H1 (cell line): ENCODE data around the gene ABL1. TPM values are rescaled to one million over a fixed set of nuclear protein-coding genes. Genes with fewer than 3 reads are reported as not detected.

Experiments used
- CTCF ChIA-PET: fragments of 300-600 bp; sonication (Branson Sonifier 250); formaldehyde crosslinking; loops from one replicate; lab custom pipeline; 2021; ENCODE audit not compliant: partially characterized antibody; lab: Charles Lee
- POLR2A ChIA-PET: fragments of 300-600 bp; sonication (Branson Sonifier 250); formaldehyde crosslinking; loops from one replicate; lab custom pipeline; 2021; ENCODE audit warnings: inconsistent platforms; ENCODE audit not compliant: partially characterized antibody; lab: Charles Lee
- DNase-seq, 2 experiments: peaks; one replicate each; pipeline versions ENCODE4 v3.0.0 to v3.0.0-alpha.2; 2010 to 2022; ENCODE audit warnings: low spot score in 2 of 2, low read depth in 1 of 2, mixed read lengths in 1 of 2
- FAIRE-seq: peaks from 2 replicates; lab custom pipeline; 2011; peaks lifted over from hg19 to GRCh38; lab: Jason Lieb, UNC
- H2AFZ ChIP-seq: 2 replicates; pipeline ENCODE4 v1.8.1; 2012; ENCODE audit warnings: low read length, inconsistent platforms
- H2AK5ac ChIP-seq: 2 replicates; pipeline ENCODE4 v1.6.1; 2013; ENCODE audit warnings: low read depth, low read length
- H2BK120ac ChIP-seq: replicated peaks from 2 replicates; pipeline ENCODE3; 2013; ENCODE audit warnings: low read depth, low read length, inconsistent platforms
- H2BK12ac ChIP-seq: 2 replicates; pipeline ENCODE4 v1.6.1; 2013; ENCODE audit warnings: low read depth, low read length
- H2BK15ac ChIP-seq: 2 replicates; pipeline ENCODE4 v1.6.1; 2013; ENCODE audit warnings: low read length
- H2BK20ac ChIP-seq: 2 replicates; pipeline ENCODE4 v1.6.1; 2013; ENCODE audit warnings: low read length
- H2BK5ac ChIP-seq: 2 replicates; pipeline ENCODE4 v1.6.1; 2013; ENCODE audit warnings: low read depth, low read length
- H3K14ac ChIP-seq: 2 replicates; pipeline ENCODE4 v1.6.1; 2013; ENCODE audit warnings: inconsistent platforms; ENCODE audit not compliant: insufficient read length
- H3K18ac ChIP-seq: 2 replicates; pipeline ENCODE4 v1.6.1; 2013; ENCODE audit warnings: low read length; ENCODE audit errors: extremely low read depth
- H3K23ac ChIP-seq: 2 replicates; pipeline ENCODE4 v1.6.1; 2013; ENCODE audit warnings: inconsistent platforms; ENCODE audit not compliant: insufficient read length
- H3K23me2 ChIP-seq: 2 replicates; pipeline ENCODE4 v1.6.1; 2013; ENCODE audit warnings: low read depth, low read length
- H3K27ac ChIP-seq: 2 replicates; pipeline ENCODE4 v1.6.1; 2011; ENCODE audit warnings: low read depth, low read length, inconsistent platforms
- H3K27me3 ChIP-seq, 4 experiments: replicated peaks in 1 of 4; 1 replicate in 1 of 4; 2 replicates in 3 of 4; pipeline versions ENCODE4 v1.6.1 to v1.8.1; 2011 to 2013; ENCODE audit warnings: low read length in 3 of 4, mild to moderate bottlenecking in 3 of 4, inconsistent platforms in 2 of 4, mixed read lengths in 2 of 4, moderate library complexity in 1 of 4; ENCODE audit not compliant: control insufficient read depth in 3 of 4, insufficient read depth in 3 of 4; ENCODE audit errors: extremely low read depth in 1 of 4
- H3K36me3 ChIP-seq, 4 experiments: 2 replicates each; pipeline versions ENCODE4 v1.6.1 to v1.8.1; 2011 to 2013; ENCODE audit warnings: mild to moderate bottlenecking in 4 of 4, low read length in 3 of 4, moderate library complexity in 2 of 4, control low read depth in 1 of 4, inconsistent platforms in 1 of 4; ENCODE audit not compliant: insufficient read depth in 4 of 4, control insufficient read depth in 2 of 4
- H3K4ac ChIP-seq: replicated peaks from 2 replicates; pipeline ENCODE3; 2013; ENCODE audit warnings: low read length, low read depth, mixed read lengths, inconsistent platforms; ENCODE audit not compliant: insufficient read length
- H3K4me1 ChIP-seq, 4 experiments: replicated peaks in 1 of 4; 1 replicate in 1 of 4; 2 replicates in 3 of 4; pipeline versions ENCODE4 v1.6.1 to v1.8.1; 2011 to 2013; ENCODE audit warnings: low read length in 3 of 4, inconsistent platforms in 2 of 4, mixed read lengths in 1 of 4; ENCODE audit not compliant: insufficient read depth in 4 of 4, control insufficient read depth in 3 of 4
- H3K4me2 ChIP-seq, 2 experiments: 2 replicates each; pipeline versions ENCODE4 v1.6.1 to v1.8.1; 2011 to 2013; ENCODE audit warnings: low read depth in 2 of 2, low read length in 2 of 2, control low read depth in 1 of 2, inconsistent platforms in 1 of 2, mild to moderate bottlenecking in 1 of 2; ENCODE audit not compliant: insufficient read depth in 1 of 2
- H3K4me3 ChIP-seq, 4 experiments: fragments of 200-600, 300-600 bp in 1 of 4; sonication (generic), shearing (Covaris generic), sonication (Bioruptor Twin) in 1 of 4; 2 replicates each; pipeline versions ENCODE4 v1.5.1 to v1.8.1; 2011 to 2016; ENCODE audit warnings: low read length in 4 of 4, low read depth in 3 of 4, control low read depth in 2 of 4, inconsistent platforms in 2 of 4, mild to moderate bottlenecking in 2 of 4, mixed read lengths in 1 of 4, moderate library complexity in 1 of 4; ENCODE audit not compliant: insufficient read depth in 2 of 4; ENCODE audit errors: extremely low read depth in 1 of 4
- H3K56ac ChIP-seq: replicated peaks from 2 replicates; pipeline ENCODE3; 2013; ENCODE audit warnings: low read depth, mild to moderate bottlenecking, mixed read lengths, low read length, inconsistent platforms; ENCODE audit not compliant: insufficient read length
- H3K79me1 ChIP-seq: 2 replicates; pipeline ENCODE4 v1.6.1; 2013; ENCODE audit warnings: low read depth, low read length, control low read depth
- H3K79me2 ChIP-seq, 2 experiments: 2 replicates each; pipeline versions ENCODE4 v1.6.1 to v1.8.1; 2012 to 2013; ENCODE audit warnings: low read length in 2 of 2, mild to moderate bottlenecking in 2 of 2, inconsistent platforms in 1 of 2; ENCODE audit not compliant: insufficient read depth in 2 of 2, control insufficient read depth in 1 of 2
- H3K9ac ChIP-seq, 4 experiments: replicated peaks in 1 of 4; 1 replicate in 1 of 4; 2 replicates in 3 of 4; pipeline versions ENCODE4 v1.6.1 to v1.8.1; 2011 to 2013; ENCODE audit warnings: low read depth in 3 of 4, low read length in 3 of 4, control low read depth in 2 of 4, mild to moderate bottlenecking in 2 of 4, moderate library complexity in 2 of 4, inconsistent platforms in 1 of 4; ENCODE audit errors: extremely low read depth in 1 of 4
- H3K9me3 ChIP-seq, 2 experiments: 2 replicates each; pipeline versions ENCODE4 v1.6.1 to v1.8.1; 2012 to 2013; ENCODE audit warnings: mild to moderate bottlenecking in 2 of 2, moderate library complexity in 2 of 2, control low read depth in 1 of 2, inconsistent platforms in 1 of 2, low read depth in 1 of 2, low read length in 1 of 2, mixed read lengths in 1 of 2; ENCODE audit not compliant: insufficient read depth in 2 of 2
- H4K20me1 ChIP-seq, 2 experiments: replicated peaks in 1 of 2; 2 replicates each; pipeline versions ENCODE3 to v1.8.1; 2011 to 2013; ENCODE audit warnings: inconsistent platforms in 2 of 2, low read length in 2 of 2, mild to moderate bottlenecking in 1 of 2; ENCODE audit not compliant: insufficient read depth in 2 of 2, control insufficient read depth in 1 of 2
- H4K5ac ChIP-seq: 2 replicates; pipeline ENCODE4 v1.6.1; 2013; ENCODE audit warnings: low read length, low read depth, mixed read lengths, inconsistent platforms; ENCODE audit not compliant: insufficient read length
- H4K8ac ChIP-seq: 2 replicates; pipeline ENCODE4 v1.8.0; 2013; ENCODE audit warnings: mild to moderate bottlenecking, moderate library complexity, low read length, inconsistent platforms; ENCODE audit not compliant: insufficient read depth; ENCODE audit errors: extremely low read depth
- H4K91ac ChIP-seq: replicated peaks from 2 replicates; pipeline ENCODE3; 2013; ENCODE audit warnings: low read length, mixed read lengths, inconsistent platforms; ENCODE audit not compliant: insufficient read length
- ASH2L ChIP-seq: fragments of 200-600, 300-600 bp; sonication (generic); IDR thresholded peaks from one replicate; pipeline ENCODE4 v1.7.1; 2017; ENCODE audit warnings: low read length
- CBX5 ChIP-seq: fragments of 300-800, 300-1000 bp; sonication (generic); IDR thresholded peaks from 2 replicates; pipeline ENCODE4 v1.7.1; 2016; ENCODE audit warnings: antibody characterized with exemption, low read length, low read depth
- FOSL1 ChIP-seq: IDR thresholded peaks from 2 replicates; pipeline ENCODE4 v1.6.1; 2011; ENCODE audit warnings: mild to moderate bottlenecking, low read depth, low read length, moderate library complexity; ENCODE audit not compliant: insufficient read depth
- KDM4A ChIP-seq: IDR thresholded peaks from one replicate; pipeline ENCODE4 v1.7.1; 2012; ENCODE audit warnings: low read depth, mild to moderate bottlenecking, moderate library complexity, low read length, inconsistent platforms; ENCODE audit not compliant: severe bottlenecking
- POU5F1 ChIP-seq: IDR thresholded peaks from 2 replicates; pipeline ENCODE4 v1.6.1; 2011; ENCODE audit warnings: low read depth, mild to moderate bottlenecking, low read length, moderate library complexity
- SAP30 ChIP-seq: fragments of 300-600 bp; sonication (generic); IDR thresholded peaks from 2 replicates; pipeline ENCODE4 v1.7.1; 2012; ENCODE audit warnings: low read length, moderate library complexity, mild to moderate bottlenecking, inconsistent platforms; ENCODE audit not compliant: insufficient read depth, insufficient replicate concordance
- SIRT6 ChIP-seq: IDR thresholded peaks from one replicate; pipeline ENCODE4 v1.7.1; 2012; ENCODE audit warnings: low read length, inconsistent platforms
- SIX5 ChIP-seq: IDR thresholded peaks from 2 replicates; pipeline ENCODE4 v1.6.1; 2011; ENCODE audit warnings: mild to moderate bottlenecking, low read depth, low read length
- SRF ChIP-seq: IDR thresholded peaks from 2 replicates; pipeline ENCODE4 v1.6.1; 2011; ENCODE audit warnings: mild to moderate bottlenecking, low read depth, low read length, moderate library complexity
- ZNF274 ChIP-seq: IDR thresholded peaks from 2 replicates; pipeline ENCODE4 v1.7.0; 2012; ENCODE audit warnings: low read length, borderline replicate concordance; ENCODE audit errors: extremely low read depth
- WGBS, 2 experiments: shearing (Covaris generic) in 1 of 2; methylation state at CpG; one replicate each; pipeline versions ENCODE4 v1.1.6 to v1.1.7; 2013 to 2015; ENCODE audit warnings: low lambda C conversion rate in 2 of 2, mixed read lengths in 2 of 2, inconsistent platforms in 1 of 2, low coverage in 1 of 2, missing lambda C conversion rate in 1 of 2; ENCODE audit not compliant: insufficient replicate concordance in 2 of 2, insufficient coverage in 1 of 2, insufficient read length in 1 of 2; ENCODE audit errors: extremely low coverage in 1 of 2, missing lambda C conversion rate in 1 of 2; 5-methylcytosine and 5-hydroxymethylcytosine counted together
- polyA plus RNA-seq, 7 experiments: library from polyadenylated mRNA; depleted of rRNA in 3 of 7; stranded (reverse) in 5 of 7; unstranded in 2 of 7; fragments of >200 nt in 5 of 7; fragments of 200-250 nt in 2 of 7; gene quantifications; 1 replicate in 5 of 7; 2 replicates in 1 of 7; 4 replicates in 1 of 7; pipeline versions ENCODE4 v1.2.1 to v1.2.3, GENCODE V29; 2011 to 2013; ENCODE audit warnings: missing spikeins in 2 of 7, mixed read lengths in 2 of 7
- total RNA-seq: library from RNA; stranded (reverse); fragmentation: NEBNext Ultra II Directional; extraction: Animal tissue kit (Norgen Biotek cat#: 25700); gene quantifications from 2 replicates; pipeline ENCODE4 v1.2.1, GENCODE V29; 2021
- TF ChIP-seq, protein P1 (sequence below): IDR thresholded peaks from 2 replicates; pipeline ENCODE4 v1.6.1; 2011; ENCODE audit warnings: low read length, improper control_type of control experiment

Gene ABL1
- total and polyA plus RNA-seq, 2 of the 8 experiments (the other 6 are each of a cell fraction or from before 2014, with no cell fraction given) = 35.3 to 104 TPM

DNA sequence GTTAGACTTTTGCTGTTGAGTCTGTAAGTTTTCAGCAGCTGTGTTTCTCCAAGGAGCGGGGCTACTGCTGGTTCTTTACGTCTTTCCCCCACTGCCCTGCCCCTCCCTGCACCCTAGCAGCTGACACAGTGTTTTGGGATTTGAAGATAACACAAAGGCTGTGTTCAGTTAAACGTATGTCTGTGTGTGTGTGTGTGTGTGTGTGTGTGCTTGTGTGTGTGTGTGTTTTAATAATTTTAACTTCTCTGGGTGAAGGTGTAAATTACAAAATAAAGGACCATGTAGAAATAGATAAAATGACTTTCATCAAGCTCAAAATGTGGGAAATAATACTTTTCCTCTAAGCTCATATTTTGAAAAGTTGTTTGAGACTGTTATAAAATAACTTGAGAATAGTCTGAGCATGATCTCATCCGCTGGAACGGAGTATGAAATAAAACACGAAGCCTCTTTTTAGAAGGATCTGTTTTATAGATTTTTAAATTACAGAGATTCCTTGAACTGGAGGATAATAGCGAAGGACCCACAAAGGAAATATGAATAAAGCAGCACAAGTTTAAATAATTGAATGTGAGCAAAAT, 10.9 kb downstream of the ABL1 start:
- H2BK15ac ChIP-seq = no peak overlapping the region; the same call in 1 of the 2 replicates
- H3K23me2 ChIP-seq = no peaks in the 10 kb centered on the region; the same call in 1 of the 2 replicates
- CTCF ChIA-PET = interaction anchor here (0.9 to 3.3 kb wide), 11 partner anchors 9 to 145 kb away, joined by 3 to 16 read pairs (median 4); no protein-coding TSS in a partner anchor
- no peaks in the 10 kb centered on the region for H3K36me3 ChIP-seq
- no peak overlapping the region for H4K91ac ChIP-seq
- H4K8ac ChIP-seq = no peak overlapping the region
- H4K20me1 ChIP-seq = peaks cover 0 to 14% of the 10 kb centered on the region in 2 experiments
- H4K5ac ChIP-seq = no peak overlapping the region
- peak overlapping the region; percentile 82; the same call in 1 of the 2 replicates for H2BK12ac ChIP-seq
- POLR2A ChIA-PET = interaction anchor here (1.0 to 2.5 kb wide), 3 partner anchors 13 to 22 kb away, joined by 3 to 9 read pairs (median 8); no protein-coding TSS in a partner anchor
- peaks cover 4 to 26% (median 17%) of the 10 kb centered on the region in 4 experiments for H3K4me1 ChIP-seq
- no peak overlapping the region for H2BK120ac ChIP-seq
- H3K14ac ChIP-seq = no peak overlapping the region
- no peak overlapping the region for H3K4me2 ChIP-seq
- H3K18ac ChIP-seq = no peak overlapping the region
- H2BK5ac ChIP-seq = no peak overlapping the region; the same call in 1 of the 2 replicates
- H3K56ac ChIP-seq = no peak overlapping the region
- WGBS, 2 experiments = 78% methylated on average over 7 of the region's 7 CpGs; no CpG with 5 or more reads in 1 of the 2 experiments
- H3K27ac ChIP-seq = no peak overlapping the region; the same call in 1 of the 2 replicates
- H3K79me1 ChIP-seq = peaks cover 14% of the 10 kb centered on the region
- DNase-seq = no peak
- H3K9ac ChIP-seq = no peak overlapping the region
- peaks cover 23 to 93% of the 10 kb centered on the region in 2 experiments for H3K79me2 ChIP-seq
- no peak overlapping the region for H2AK5ac ChIP-seq
- no peak overlapping the region for H2BK20ac ChIP-seq
- H3K9me3 ChIP-seq = no peaks in the 10 kb centered on the region
- H3K4ac ChIP-seq = peak overlapping the region; percentile 5
- no peak overlapping the region for H2AFZ ChIP-seq
- H3K23ac ChIP-seq = no peak overlapping the region
- no peak for FAIRE-seq
- no peak overlapping the region for H3K4me3 ChIP-seq
- H3K27me3 ChIP-seq = no peaks in the 10 kb centered on the region
- TF ChIP-seq SIX5 = no peak
- TF ChIP-seq ZNF274 = no peak
- no peak for TF ChIP-seq FOSL1
- TF ChIP-seq KDM4A = no peak
- no peak for TF ChIP-seq SRF
- TF ChIP-seq POU5F1 = no peak
- TF ChIP-seq CBX5 = no peak
- TF ChIP-seq SAP30 = no peak
- TF ChIP-seq, protein P1, sequence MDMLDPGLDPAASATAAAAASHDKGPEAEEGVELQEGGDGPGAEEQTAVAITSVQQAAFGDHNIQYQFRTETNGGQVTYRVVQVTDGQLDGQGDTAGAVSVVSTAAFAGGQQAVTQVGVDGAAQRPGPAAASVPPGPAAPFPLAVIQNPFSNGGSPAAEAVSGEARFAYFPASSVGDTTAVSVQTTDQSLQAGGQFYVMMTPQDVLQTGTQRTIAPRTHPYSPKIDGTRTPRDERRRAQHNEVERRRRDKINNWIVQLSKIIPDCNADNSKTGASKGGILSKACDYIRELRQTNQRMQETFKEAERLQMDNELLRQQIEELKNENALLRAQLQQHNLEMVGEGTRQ = no peak
- no peak for TF ChIP-seq ASH2L
- TF ChIP-seq SIRT6 = no peak
